A673 (cell line): ENCODE data around the gene TSPAN12.

Experiments used
- EZH2 ChIP-seq: fragments of 200-600 bp; sonication (generic); IDR thresholded peaks from 2 replicates; pipeline ENCODE4 v1.6.1; 2017; ENCODE audit warnings: borderline replicate concordance, low read depth, mild to moderate bottlenecking, mixed read lengths, antibody characterized with exemption, low read length; ENCODE audit not compliant: poor library complexity, severe bottlenecking
- TF ChIP-seq, protein P1 (sequence below): fragments of 300-800, 200-600 bp; sonication (generic); conservative IDR thresholded peaks from 2 replicates; pipeline ENCODE4 v1.5.1; 2017; ENCODE audit warnings: low read depth, mild to moderate bottlenecking, antibody characterized with exemption, low read length, moderate library complexity, mixed read lengths

DNA sequence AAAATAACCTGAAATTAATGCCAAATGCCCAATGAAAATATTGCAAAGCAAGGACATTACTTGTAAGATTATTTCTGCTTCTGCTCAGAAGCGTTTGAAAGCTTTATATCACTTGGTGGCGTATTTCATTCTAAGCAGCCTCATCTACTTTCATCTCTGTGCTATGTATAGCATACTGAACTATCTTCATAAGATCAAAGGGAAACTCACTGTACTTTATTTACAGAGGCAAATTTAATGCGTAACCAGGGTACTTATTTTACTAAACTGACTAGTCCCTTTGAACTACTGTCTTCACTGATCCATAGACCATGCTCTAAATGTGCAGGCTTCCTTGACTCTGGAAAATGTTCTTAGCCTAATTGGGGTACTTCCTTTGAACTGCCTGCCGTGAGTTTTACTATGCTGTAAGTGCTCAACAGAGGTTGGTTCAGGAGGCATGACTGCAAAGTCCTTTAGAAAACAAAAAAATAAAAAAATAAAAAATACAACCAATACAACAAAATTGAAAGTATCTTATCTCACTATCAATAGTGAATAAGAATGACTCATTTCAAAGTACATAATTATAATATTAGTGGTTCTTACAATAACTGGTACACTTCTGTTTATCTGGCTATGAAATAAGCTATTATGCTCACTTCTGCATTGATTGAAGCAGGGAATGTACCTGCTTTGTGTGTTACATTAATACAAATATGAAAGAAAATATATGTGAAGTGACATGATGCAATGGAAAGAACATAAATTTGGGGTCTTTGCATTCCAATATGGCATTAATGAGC is 41.0 kb upstream of the TSPAN12 start:
- TF ChIP-seq, protein P1, sequence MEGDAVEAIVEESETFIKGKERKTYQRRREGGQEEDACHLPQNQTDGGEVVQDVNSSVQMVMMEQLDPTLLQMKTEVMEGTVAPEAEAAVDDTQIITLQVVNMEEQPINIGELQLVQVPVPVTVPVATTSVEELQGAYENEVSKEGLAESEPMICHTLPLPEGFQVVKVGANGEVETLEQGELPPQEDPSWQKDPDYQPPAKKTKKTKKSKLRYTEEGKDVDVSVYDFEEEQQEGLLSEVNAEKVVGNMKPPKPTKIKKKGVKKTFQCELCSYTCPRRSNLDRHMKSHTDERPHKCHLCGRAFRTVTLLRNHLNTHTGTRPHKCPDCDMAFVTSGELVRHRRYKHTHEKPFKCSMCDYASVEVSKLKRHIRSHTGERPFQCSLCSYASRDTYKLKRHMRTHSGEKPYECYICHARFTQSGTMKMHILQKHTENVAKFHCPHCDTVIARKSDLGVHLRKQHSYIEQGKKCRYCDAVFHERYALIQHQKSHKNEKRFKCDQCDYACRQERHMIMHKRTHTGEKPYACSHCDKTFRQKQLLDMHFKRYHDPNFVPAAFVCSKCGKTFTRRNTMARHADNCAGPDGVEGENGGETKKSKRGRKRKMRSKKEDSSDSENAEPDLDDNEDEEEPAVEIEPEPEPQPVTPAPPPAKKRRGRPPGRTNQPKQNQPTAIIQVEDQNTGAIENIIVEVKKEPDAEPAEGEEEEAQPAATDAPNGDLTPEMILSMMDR = no peak
- TF ChIP-seq EZH2 = no peak
